Hepatocyte (in vitro differentiated cells): ENCODE results near the gene PCDHGC5. TPM values are rescaled to one million over a fixed set of nuclear protein-coding genes. Genes with fewer than 3 reads are reported as not detected.

ENCODE experiments used
- DNase-seq: peaks from one replicate; pipeline ENCODE4 v3.0.0-alpha.2; 2016; ENCODE audit warnings: low spot score
- H2AFZ ChIP-seq: fragments of 200-600 bp; sonication (generic); 2 replicates; pipeline ENCODE4 v1.6.0; 2016; ENCODE audit warnings: antibody characterized with exemption, mild to moderate bottlenecking
- H3K27ac ChIP-seq: fragments of 200-600 bp; sonication (generic); 2 replicates; pipeline ENCODE4 v1.5.1; 2016; ENCODE audit warnings: mild to moderate bottlenecking
- H3K27me3 ChIP-seq: fragments of 200-600 bp; sonication (generic); 2 replicates; pipeline ENCODE4 v1.6.1; 2016
- H3K36me3 ChIP-seq: fragments of 200-600 bp; sonication (generic); replicated peaks from 2 replicates; pipeline ENCODE4 v1.5.1; 2016; ENCODE audit warnings: low read depth; ENCODE audit not compliant: insufficient read depth
- H3K4me1 ChIP-seq: fragments of 200-600 bp; sonication (generic); 2 replicates; pipeline ENCODE4 v1.5.1; 2016; ENCODE audit warnings: mild to moderate bottlenecking, moderate library complexity; ENCODE audit not compliant: insufficient read depth
- H3K4me2 ChIP-seq: fragments of 200-600 bp; sonication (generic); 2 replicates; pipeline ENCODE4 v1.6.0; 2016
- H3K4me3 ChIP-seq: fragments of 200-600 bp; sonication (generic); 2 replicates; pipeline ENCODE4 v1.5.1; 2016; ENCODE audit warnings: mild to moderate bottlenecking
- H3K79me2 ChIP-seq: fragments of 200-600 bp; sonication (generic); 2 replicates; pipeline ENCODE4 v1.6.0; 2017; ENCODE audit warnings: mild to moderate bottlenecking
- H3K9me2 ChIP-seq: fragments of 200-600 bp; sonication (generic); replicated peaks from 2 replicates; pipeline ENCODE4 v1.6.0; 2017; ENCODE audit warnings: mild to moderate bottlenecking; ENCODE audit not compliant: insufficient read depth
- H3K9me3 ChIP-seq: fragments of 200-600 bp; sonication (generic); 2 replicates; pipeline ENCODE4 v1.5.1; 2016; ENCODE audit warnings: low read depth, mild to moderate bottlenecking
- H4K20me1 ChIP-seq: fragments of 200-600 bp; sonication (generic); 2 replicates; pipeline ENCODE4 v1.6.0; 2016; ENCODE audit warnings: mild to moderate bottlenecking; ENCODE audit not compliant: insufficient read depth, poor library complexity, severe bottlenecking
- EZH2 ChIP-seq: fragments of 200-600 bp; sonication (generic); IDR thresholded peaks from 2 replicates; pipeline ENCODE4 v1.6.1; 2016; ENCODE audit warnings: antibody characterized with exemption, mild to moderate bottlenecking, borderline replicate concordance
- EZH2phosphoT487 ChIP-seq: fragments of 200-600 bp; sonication (generic); IDR thresholded peaks from one replicate; pipeline ENCODE4 v1.6.1; 2018; ENCODE audit warnings: antibody characterized with exemption, mild to moderate bottlenecking, low read depth, moderate library complexity; ENCODE audit not compliant: unreplicated experiment, severe bottlenecking
- WGBS: methylation state at CpG from one replicate; pipeline ENCODE4 v1.1.6; 2016; ENCODE audit warnings: low lambda C conversion rate; ENCODE audit errors: missing lambda C conversion rate; 5-methylcytosine and 5-hydroxymethylcytosine counted together
- polyA plus RNA-seq: library from polyadenylated mRNA; unstranded; fragments of >200 nt; fragmentation: Nextera tagmentation; extraction: Ambion mirVana; gene quantifications from 2 replicates; pipeline ENCODE4 v1.2.1, GENCODE V29; 2016
- total RNA-seq: library from RNA; depleted of rRNA; stranded (reverse); fragments of >200 nt; gene quantifications from 2 replicates; pipeline ENCODE4 v1.2.3, GENCODE V29; 2014
- TF ChIP-seq, protein P1 (sequence below): fragments of 200-600 bp; sonication (generic); IDR thresholded peaks from 2 replicates; pipeline ENCODE4 v1.5.1; 2016; ENCODE audit warnings: antibody characterized with exemption, mild to moderate bottlenecking; ENCODE audit not compliant: poor library complexity

Gene PCDHGC5
- total and polyA plus RNA-seq, 2 experiments from 2014 or later: 0.16 to 1.1 TPM

DNA sequence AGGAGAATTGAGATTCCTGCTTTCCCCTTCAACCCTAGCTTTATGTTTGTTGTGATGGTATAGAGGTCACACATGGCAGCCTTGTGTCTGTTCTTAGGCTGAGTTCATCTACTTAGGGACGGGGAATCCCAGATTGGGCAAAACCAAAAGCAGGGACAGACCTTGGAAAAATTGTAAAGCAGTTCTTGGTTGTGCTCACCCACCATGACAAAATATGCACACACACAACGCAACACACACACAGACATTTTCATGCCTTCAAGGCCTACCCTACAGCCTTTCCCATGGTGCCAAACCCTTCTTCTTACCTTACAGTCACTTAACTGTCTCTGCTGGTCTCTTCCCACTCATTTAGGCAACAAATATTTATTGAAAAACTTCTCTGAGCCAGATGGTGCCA, 14.8 kb downstream of the PCDHGC5 start:
- Histone ChIP-seq H2AFZ (no peak overlapping the region), H3K4me3 (no peak overlapping the region), H3K9me3 (no peaks in the 10 kb centered on the region), H3K9me2 (no peaks in the 10 kb centered on the region), H3K79me2 (no peaks in the 10 kb centered on the region), H4K20me1 (no peaks in the 10 kb centered on the region), H3K4me1 (peaks cover 21% of the 10 kb centered on the region), H3K27ac (no peak overlapping the region), H3K36me3 (no peaks in the 10 kb centered on the region), H3K4me2 (no peak overlapping the region), H3K27me3 (no peaks in the 10 kb centered on the region)
- 100% methylated on average over 2 of the region's 2 CpGs for WGBS
- no peak for DNase-seq
- TF ChIP-seq, protein P1, sequence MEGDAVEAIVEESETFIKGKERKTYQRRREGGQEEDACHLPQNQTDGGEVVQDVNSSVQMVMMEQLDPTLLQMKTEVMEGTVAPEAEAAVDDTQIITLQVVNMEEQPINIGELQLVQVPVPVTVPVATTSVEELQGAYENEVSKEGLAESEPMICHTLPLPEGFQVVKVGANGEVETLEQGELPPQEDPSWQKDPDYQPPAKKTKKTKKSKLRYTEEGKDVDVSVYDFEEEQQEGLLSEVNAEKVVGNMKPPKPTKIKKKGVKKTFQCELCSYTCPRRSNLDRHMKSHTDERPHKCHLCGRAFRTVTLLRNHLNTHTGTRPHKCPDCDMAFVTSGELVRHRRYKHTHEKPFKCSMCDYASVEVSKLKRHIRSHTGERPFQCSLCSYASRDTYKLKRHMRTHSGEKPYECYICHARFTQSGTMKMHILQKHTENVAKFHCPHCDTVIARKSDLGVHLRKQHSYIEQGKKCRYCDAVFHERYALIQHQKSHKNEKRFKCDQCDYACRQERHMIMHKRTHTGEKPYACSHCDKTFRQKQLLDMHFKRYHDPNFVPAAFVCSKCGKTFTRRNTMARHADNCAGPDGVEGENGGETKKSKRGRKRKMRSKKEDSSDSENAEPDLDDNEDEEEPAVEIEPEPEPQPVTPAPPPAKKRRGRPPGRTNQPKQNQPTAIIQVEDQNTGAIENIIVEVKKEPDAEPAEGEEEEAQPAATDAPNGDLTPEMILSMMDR: no peak
- TF ChIP-seq EZH2: no peak

DNA sequence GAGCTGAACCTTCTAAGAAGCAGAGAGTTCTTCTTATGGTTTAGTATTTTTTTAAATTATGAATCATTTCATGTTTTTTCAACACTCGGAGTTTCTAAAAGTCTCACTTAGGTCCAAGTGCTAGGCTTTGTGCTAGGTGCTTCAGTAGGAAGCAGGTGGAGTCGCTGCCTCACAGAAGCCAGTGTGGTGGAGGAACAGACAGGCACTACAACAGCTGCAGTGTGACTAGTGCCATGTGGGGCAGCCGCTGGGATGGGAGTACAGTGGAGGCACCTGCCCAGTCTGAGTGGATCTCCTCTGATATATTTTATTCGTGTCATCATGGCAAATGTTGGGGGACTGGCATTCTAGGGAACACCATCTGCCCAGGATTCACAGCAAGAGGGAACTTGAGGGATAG, 15.3 kb downstream of the PCDHGC5 start:
- no peak overlapping the region for H3K4me2 ChIP-seq
- H3K4me3 ChIP-seq: no peak overlapping the region
- WGBS: 98% methylated on average over 4 of the region's 4 CpGs
- H3K36me3 ChIP-seq: no peaks in the 10 kb centered on the region
- no peaks in the 10 kb centered on the region for H4K20me1 ChIP-seq
- no peaks in the 10 kb centered on the region for H3K9me2 ChIP-seq
- H3K79me2 ChIP-seq: no peaks in the 10 kb centered on the region
- no peak for DNase-seq
- H3K9me3 ChIP-seq: no peaks in the 10 kb centered on the region
- TF ChIP-seq EZH2 (no peak), EZH2phosphoT487 (no peak)
- TF ChIP-seq, protein P1: no peak
- no peak overlapping the region for H3K27ac ChIP-seq
- H3K27me3 ChIP-seq: no peaks in the 10 kb centered on the region
- H2AFZ ChIP-seq: no peak overlapping the region
- peaks cover 24% of the 10 kb centered on the region for H3K4me1 ChIP-seq

DNA sequence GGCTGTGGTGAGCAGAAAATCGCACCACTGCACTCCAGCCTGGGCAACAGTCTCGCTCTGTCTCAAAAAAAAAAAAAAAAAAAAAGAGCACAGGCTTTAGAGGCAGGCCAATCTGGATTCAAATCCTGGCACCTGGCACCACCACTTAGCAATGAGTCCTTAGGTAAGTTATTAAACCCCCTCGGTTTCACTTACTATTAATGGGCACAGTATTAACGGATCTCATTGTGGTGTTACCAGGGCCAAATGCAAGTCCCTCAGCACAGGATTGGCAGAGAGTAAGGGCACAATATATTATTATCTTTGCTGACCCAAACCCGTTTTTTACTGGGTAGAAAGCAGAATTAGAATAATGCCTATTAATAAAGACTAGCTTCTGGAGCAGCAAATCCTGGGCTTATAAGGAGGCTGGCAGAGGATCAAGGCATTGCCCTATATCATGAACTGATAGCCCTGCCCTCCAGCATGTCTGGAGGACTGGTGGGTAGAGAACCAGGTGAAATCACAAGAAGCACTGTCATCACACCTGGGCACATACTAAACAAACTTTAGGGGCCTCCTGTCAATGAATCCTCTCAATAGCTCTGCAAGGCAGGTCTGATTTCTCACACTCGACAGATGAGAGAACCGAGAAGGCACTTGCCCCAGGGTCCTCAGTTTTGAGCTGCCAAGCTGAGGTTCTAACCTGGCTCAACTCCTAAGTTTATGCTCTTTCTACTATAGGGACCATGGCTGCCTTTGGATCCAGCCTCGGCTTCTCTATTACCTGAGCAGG, 17.7 kb downstream of the PCDHGC5 start:
- Histone ChIP-seq H3K27me3 (no peaks in the 10 kb centered on the region), H3K9me3 (no peaks in the 10 kb centered on the region), H3K4me1 (peaks cover 29% of the 10 kb centered on the region), H3K79me2 (no peaks in the 10 kb centered on the region), H3K4me2 (peak overlapping the region; percentile 70), H3K9me2 (no peaks in the 10 kb centered on the region), H3K4me3 (no peak overlapping the region), H2AFZ (no peak overlapping the region), H3K36me3 (no peaks in the 10 kb centered on the region), H4K20me1 (no peaks in the 10 kb centered on the region), H3K27ac (peak overlapping the region; percentile 94)
- 78% methylated on average over 8 of the region's 8 CpGs for WGBS
- DNase-seq: no peak
- TF ChIP-seq, protein P1: no peak
- TF ChIP-seq EZH2 (no peak), EZH2phosphoT487 (no peak)
